ENCODE measurements around the gene PGM1. TPM values are rescaled to one million over a fixed set of nuclear protein-coding genes. Genes with fewer than 3 reads are reported as not detected.

PGM1 gene
- total RNA-seq, 2 experiments from 2014 or later: 43.2 to 56.9 TPM

DNA sequence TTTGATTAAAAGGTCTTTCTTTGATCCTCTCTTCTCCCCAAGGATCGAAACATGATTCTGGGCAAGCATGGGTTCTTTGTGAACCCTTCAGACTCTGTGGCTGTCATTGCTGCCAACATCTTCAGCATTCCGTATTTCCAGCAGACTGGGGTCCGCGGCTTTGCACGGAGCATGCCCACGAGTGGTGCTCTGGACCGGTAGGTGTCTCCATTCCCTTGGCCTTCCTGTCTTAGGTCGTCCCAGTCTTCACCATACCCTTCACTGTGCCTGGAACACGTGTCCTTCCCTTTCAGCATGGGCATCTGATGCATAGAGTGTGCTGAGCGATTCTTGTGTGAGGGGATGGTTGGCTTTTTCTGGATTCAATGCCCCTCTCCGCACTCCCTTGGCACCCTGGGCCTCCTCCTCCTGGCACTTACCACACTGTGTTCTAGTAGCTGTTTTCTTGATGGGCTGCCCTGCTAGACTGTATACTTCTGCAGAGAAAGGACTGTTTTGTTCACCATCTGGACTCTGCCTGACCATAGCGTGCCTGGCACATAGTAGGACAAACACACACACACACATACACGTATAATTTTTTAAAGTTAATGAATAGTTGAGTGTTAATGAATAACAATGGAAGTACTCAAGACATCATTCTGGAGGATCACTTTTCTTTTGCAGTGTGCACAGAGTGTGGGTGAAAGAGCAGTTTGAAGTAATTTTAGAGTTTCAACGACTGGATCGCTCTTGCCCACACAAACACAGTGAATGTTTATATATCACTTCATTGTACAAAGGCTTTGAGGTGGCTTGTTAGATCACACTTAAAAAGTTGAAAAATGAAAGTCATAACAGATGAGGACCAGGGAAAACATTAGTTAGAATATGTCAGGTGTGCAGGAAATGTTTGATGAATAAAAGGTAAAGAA is 43.2 kb downstream of the PGM1 start:
- H3K79me2 ChIP-seq (ENCODE audit: insufficient read depth, low read depth, low read length): no peaks in the 10 kb centered on the region
- TF ChIP-seq, protein P1, sequence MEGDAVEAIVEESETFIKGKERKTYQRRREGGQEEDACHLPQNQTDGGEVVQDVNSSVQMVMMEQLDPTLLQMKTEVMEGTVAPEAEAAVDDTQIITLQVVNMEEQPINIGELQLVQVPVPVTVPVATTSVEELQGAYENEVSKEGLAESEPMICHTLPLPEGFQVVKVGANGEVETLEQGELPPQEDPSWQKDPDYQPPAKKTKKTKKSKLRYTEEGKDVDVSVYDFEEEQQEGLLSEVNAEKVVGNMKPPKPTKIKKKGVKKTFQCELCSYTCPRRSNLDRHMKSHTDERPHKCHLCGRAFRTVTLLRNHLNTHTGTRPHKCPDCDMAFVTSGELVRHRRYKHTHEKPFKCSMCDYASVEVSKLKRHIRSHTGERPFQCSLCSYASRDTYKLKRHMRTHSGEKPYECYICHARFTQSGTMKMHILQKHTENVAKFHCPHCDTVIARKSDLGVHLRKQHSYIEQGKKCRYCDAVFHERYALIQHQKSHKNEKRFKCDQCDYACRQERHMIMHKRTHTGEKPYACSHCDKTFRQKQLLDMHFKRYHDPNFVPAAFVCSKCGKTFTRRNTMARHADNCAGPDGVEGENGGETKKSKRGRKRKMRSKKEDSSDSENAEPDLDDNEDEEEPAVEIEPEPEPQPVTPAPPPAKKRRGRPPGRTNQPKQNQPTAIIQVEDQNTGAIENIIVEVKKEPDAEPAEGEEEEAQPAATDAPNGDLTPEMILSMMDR (conservative IDR thresholded peaks at IDR 0.05; ENCODE audit: low read length): no peak
- no peak for TF ChIP-seq EZH2phosphoT487 (IDR thresholded peaks at IDR 0.05; ENCODE audit: borderline replicate concordance, low read depth, low read length)
- peaks cover 24% of the 10 kb centered on the region; the same call in 1 of the 2 replicates for H3K36me3 ChIP-seq (ENCODE audit: insufficient read depth, low read length)
- no peak overlapping the region for H3K4me3 ChIP-seq (ENCODE audit: low read depth, low read length, poor library complexity, severe bottlenecking)
- ChIA-PET CTCF (ENCODE audit: unreplicated experiment) (no interaction called here), POLR2A (interaction anchor here (0.5 to 1.0 kb wide), 2 partner anchors 14 to 23 kb away, joined by 4 to 5 read pairs; no protein-coding TSS in a partner anchor)
- no peak overlapping the region for H2AFZ ChIP-seq (ENCODE audit: low read length)
- no peak for DNase-seq (ENCODE audit: low spot score)
- no peaks in the 10 kb centered on the region for H4K20me1 ChIP-seq (ENCODE audit: insufficient read depth, low read length)
- BruUV-seq (replicated peaks): no TSS peak
- intact Hi-C loops (cut with micrococcal nuclease; ENCODE audit: unreplicated experiment): no loop called here
- H3K27ac ChIP-seq (ENCODE audit: low read depth, low read length, poor library complexity, severe bottlenecking): no peak overlapping the region
- no peaks in the 10 kb centered on the region for H3K9me3 ChIP-seq (ENCODE audit: low read length)
- H3K4me1 ChIP-seq (ENCODE audit: insufficient read depth, low read length, poor library complexity, severe bottlenecking): no peaks in the 10 kb centered on the region
- H3K4me2 ChIP-seq (ENCODE audit: low read length): no peak overlapping the region
- no peaks in the 10 kb centered on the region for H3K9me2 ChIP-seq (ENCODE audit: insufficient read depth, low read length)

DNA sequence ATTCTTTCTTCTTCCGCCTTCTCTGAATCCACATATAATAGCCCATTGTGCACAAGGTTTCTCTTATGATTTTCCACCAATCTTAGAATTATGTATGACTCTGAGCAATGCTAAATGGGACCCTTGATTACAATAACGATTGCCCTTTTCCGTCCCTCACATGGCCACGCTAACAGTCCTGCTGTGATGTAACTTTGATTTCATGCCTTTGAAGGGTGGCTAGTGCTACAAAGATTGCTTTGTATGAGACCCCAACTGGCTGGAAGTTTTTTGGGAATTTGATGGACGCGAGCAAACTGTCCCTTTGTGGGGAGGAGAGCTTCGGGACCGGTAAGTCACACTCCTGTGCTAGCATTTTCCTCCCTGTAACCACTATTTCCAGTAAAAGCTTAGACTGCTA is 45.3 kb downstream of the PGM1 start:
- Histone ChIP-seq H3K79me2 (ENCODE audit: insufficient read depth, low read depth, low read length) (no peaks in the 10 kb centered on the region), H3K27ac (ENCODE audit: low read depth, low read length, poor library complexity, severe bottlenecking) (no peak overlapping the region), H3K4me3 (ENCODE audit: low read depth, low read length, poor library complexity, severe bottlenecking) (no peak overlapping the region), H4K20me1 (ENCODE audit: insufficient read depth, low read length) (no peaks in the 10 kb centered on the region), H3K9me2 (ENCODE audit: insufficient read depth, low read length) (no peaks in the 10 kb centered on the region), H3K4me1 (ENCODE audit: insufficient read depth, low read length, poor library complexity, severe bottlenecking) (no peaks in the 10 kb centered on the region), H2AFZ (ENCODE audit: low read length) (no peak overlapping the region), H3K9me3 (ENCODE audit: low read length) (no peaks in the 10 kb centered on the region), H3K36me3 (ENCODE audit: insufficient read depth, low read length) (peaks cover 22% of the 10 kb centered on the region; the same call in 1 of the 2 replicates), H3K4me2 (ENCODE audit: low read length) (no peak overlapping the region)
- POLR2A ChIA-PET: interaction anchor here (0.6 kb wide), 1 partner anchor 590 kb away, joined by 4 read pairs; no protein-coding TSS in a partner anchor
- no peak for DNase-seq (ENCODE audit: low spot score)
- CTCF ChIA-PET (ENCODE audit: unreplicated experiment): interaction anchor here (0.6 kb wide), 1 partner anchor 508 kb away, joined by 3 read pairs; no protein-coding TSS in a partner anchor
- no TSS peak for BruUV-seq (replicated peaks)
- intact Hi-C loops (cut with micrococcal nuclease; ENCODE audit: unreplicated experiment): no loop called here
- TF ChIP-seq, protein P1 (conservative IDR thresholded peaks at IDR 0.05; ENCODE audit: low read length): no peak
- TF ChIP-seq EZH2phosphoT487 (IDR thresholded peaks at IDR 0.05; ENCODE audit: borderline replicate concordance, low read depth, low read length): no peak

DNA sequence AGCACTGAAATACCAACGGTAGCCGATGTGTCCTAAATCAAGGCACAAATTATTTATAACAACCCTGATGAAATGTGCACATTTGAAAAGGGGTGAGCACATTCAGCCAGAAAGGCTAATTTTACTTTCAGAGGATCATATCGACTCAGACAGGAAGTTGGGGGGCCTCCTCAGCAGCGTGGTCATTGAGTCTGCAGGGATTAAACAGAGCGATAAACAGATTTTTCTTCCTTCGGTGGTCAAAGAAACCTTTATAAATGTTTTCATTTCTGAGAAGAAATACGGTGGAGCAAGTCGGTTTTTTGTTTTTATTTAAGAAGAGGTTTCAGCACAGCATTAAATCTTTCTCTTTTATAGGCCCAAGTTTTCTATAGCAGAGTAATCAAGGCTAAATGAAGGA is 45.7 kb downstream of the PGM1 start:
- ChIA-PET CTCF (ENCODE audit: unreplicated experiment) (no interaction called here), POLR2A (no interaction called here)
- no peaks in the 10 kb centered on the region for H3K79me2 ChIP-seq (ENCODE audit: insufficient read depth, low read depth, low read length)
- H3K9me3 ChIP-seq (ENCODE audit: low read length): no peaks in the 10 kb centered on the region
- H3K27ac ChIP-seq (ENCODE audit: low read depth, low read length, poor library complexity, severe bottlenecking): no peak overlapping the region
- no peak overlapping the region for H3K4me2 ChIP-seq (ENCODE audit: low read length)
- TF ChIP-seq EZH2phosphoT487 (IDR thresholded peaks at IDR 0.05; ENCODE audit: borderline replicate concordance, low read depth, low read length): no peak
- TF ChIP-seq, protein P1 (conservative IDR thresholded peaks at IDR 0.05; ENCODE audit: low read length): no peak
- no peak overlapping the region for H3K4me3 ChIP-seq (ENCODE audit: low read depth, low read length, poor library complexity, severe bottlenecking)
- no peak for DNase-seq (ENCODE audit: low spot score)
- intact Hi-C loops (cut with micrococcal nuclease; ENCODE audit: unreplicated experiment): no loop called here
- H3K4me1 ChIP-seq (ENCODE audit: insufficient read depth, low read length, poor library complexity, severe bottlenecking): no peaks in the 10 kb centered on the region
- H3K36me3 ChIP-seq (ENCODE audit: insufficient read depth, low read length): peaks cover 22% of the 10 kb centered on the region; the same call in 1 of the 2 replicates
- no peaks in the 10 kb centered on the region for H4K20me1 ChIP-seq (ENCODE audit: insufficient read depth, low read length)
- no TSS peak for BruUV-seq (replicated peaks)
- no peaks in the 10 kb centered on the region for H3K9me2 ChIP-seq (ENCODE audit: insufficient read depth, low read length)
- H2AFZ ChIP-seq (ENCODE audit: low read length): no peak overlapping the region
